Omental fat pad (tissue), 4 donors: ENCODE data around the gene IRX3. TPM values are rescaled to one million over a fixed set of nuclear protein-coding genes. Genes with fewer than 3 reads are reported as not detected.

Source experiments
- ATAC-seq: fragments of 150-250 bp; one replicate; pipeline ENCODE4 v1.9.1; 2016; ENCODE audit warnings: mild to moderate bottlenecking, moderate library complexity; ENCODE audit not compliant: low FRiP score
- DNase-seq: peaks from one replicate; pipeline ENCODE4 v3.0.0-alpha.2; 2019; ENCODE audit warnings: low spot score
- total RNA-seq, 4 donors: library from RNA; depleted of rRNA; stranded (reverse); fragments of >200 nt; gene quantifications; one replicate each; pipeline ENCODE4 v1.1.0, GENCODE V29; 2016
- TF ChIP-seq, protein P1 (sequence below), 3 donors: fragments of 450-650 bp; IDR thresholded peaks; one replicate each; pipeline ENCODE4 v1.5.1; 2016 to 2017; ENCODE audit warnings: antibody characterized with exemption in 3 of 3, mild to moderate bottlenecking in 3 of 3, moderate library complexity in 2 of 3

The IRX3 gene
- total RNA-seq, 4 donors from 2014 or later: 0.37 to 8.2 (median 0.68) TPM

DNA sequence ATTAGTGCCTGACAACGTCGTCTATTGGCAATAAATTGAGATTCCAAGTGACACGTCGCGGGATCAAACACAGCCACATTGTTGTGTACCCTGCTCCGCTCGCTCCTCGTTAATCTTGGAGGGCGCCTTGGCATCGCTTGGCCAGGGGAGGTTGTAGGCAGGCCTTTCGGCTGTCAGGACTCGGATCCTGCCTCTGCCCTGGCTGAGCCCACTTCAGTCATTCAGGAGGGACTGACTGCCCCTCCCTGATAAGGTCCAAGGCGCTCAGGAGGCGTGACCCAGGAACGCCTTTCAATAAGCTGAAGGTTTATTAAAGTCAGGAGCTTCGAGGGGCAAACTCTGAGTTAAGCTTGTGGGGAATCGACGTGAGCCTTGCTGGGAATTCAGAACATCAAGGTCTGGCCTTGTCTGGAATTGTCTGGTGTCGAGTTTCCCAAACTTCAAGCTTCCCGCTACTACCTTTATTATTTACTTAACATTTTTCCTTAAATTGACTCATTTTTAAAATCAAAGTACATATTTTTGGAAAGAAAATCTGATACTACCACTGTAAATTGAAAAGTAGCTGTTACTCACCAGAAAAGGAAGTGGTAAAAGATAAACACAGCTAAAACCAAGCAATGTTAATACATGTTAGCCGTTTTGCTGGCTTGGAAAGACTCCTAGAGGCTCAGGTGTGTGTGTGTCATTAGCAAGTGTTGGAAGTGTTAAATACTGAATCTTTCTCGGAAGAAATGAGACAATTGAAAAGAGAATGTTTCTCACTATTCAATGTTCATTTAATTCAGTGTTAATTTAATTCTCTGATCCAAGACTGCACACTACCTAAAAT is 5.3 kb upstream of the IRX3 start:
- DNase-seq (no peak), ATAC-seq (no peak)
- TF ChIP-seq, protein P1, sequence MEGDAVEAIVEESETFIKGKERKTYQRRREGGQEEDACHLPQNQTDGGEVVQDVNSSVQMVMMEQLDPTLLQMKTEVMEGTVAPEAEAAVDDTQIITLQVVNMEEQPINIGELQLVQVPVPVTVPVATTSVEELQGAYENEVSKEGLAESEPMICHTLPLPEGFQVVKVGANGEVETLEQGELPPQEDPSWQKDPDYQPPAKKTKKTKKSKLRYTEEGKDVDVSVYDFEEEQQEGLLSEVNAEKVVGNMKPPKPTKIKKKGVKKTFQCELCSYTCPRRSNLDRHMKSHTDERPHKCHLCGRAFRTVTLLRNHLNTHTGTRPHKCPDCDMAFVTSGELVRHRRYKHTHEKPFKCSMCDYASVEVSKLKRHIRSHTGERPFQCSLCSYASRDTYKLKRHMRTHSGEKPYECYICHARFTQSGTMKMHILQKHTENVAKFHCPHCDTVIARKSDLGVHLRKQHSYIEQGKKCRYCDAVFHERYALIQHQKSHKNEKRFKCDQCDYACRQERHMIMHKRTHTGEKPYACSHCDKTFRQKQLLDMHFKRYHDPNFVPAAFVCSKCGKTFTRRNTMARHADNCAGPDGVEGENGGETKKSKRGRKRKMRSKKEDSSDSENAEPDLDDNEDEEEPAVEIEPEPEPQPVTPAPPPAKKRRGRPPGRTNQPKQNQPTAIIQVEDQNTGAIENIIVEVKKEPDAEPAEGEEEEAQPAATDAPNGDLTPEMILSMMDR (IDR thresholded peaks at IDR 0.05): no peak

DNA sequence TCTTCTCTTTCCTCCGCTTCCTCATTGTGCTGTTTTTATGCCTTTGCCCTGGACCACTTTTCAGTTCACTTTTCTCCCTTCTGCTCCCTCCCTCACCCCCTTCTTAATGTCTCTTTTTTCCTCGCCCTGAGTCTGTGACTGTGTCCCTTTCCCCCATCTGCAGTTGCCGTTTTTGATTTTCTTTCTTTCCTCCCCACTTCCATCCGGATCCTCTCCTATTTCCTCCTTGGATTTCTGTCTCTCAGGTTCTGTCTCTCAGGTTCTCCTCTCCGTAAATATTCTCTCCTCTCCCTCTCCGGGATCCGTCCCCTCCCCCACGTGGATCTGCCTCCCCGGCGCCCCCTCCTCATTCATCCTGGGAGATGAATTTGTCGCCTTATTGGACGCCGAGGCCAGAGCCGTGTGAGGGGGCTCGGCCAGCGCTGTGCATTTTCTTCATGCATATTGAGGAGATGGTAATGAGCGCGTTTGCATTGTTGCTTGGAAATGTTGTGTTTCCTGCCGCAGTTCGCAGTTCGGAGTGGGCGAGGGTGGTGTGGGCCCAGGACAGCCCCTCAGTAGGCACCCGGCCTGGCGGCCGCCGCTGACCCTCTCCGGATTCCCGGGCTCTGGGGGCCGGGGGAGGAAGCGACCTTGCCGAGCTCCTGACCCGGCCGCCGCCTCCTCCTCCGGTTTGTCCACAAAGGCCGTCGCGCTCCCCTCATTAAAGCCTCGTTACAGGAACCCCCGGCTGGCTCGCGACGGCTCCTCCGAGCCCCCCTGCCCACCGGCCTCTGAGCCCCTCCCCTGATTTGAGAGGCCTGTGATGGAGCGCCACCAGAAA is 4.5 kb upstream of the IRX3 start:
- ATAC-seq (no peak), DNase-seq (no peak)
- TF ChIP-seq, protein P1 (IDR thresholded peaks at IDR 0.05): no peak

DNA sequence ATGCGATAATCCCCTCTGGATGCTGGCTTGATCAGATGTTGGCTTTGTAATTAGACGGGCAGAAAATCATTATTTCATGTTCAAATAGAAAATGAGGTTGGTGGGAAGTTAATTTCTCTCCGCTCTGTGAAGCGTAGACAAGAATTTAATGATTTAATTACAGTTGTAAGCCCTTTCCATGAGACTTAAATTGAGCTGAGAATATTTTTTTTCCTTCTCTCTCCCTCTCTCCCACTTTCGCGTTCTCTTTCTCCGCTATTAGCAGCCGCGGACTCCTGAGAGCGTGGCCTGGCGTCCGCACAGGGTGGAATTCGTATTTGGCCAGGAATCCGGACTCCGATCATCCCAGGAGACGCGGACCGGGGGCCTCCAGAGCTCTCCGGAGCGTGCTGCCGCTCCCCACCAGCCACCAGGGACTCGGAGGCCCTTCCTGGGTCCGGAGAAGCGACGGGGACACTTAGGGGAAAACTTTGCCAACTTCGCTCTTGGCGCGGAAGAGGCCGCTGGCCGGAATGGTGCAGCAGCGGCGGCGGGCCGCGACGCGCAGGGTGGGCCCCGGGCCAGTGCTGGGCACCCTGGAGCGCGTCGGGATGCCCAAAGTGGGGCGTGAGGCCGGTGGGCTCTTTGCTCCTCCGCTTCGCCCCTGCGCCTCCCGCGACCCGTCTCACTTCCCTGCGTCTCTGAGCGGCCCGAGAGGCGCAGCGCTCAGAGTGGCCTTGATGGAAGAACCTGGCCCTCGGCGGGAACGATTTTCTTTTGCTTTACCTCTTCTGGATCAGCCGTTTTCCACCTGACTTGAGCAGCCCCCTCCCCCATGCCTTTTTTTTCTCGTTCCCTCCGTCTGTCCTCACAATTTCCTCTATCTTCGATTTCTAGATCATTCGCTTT is 3.6 kb upstream of the IRX3 start:
- no peak for DNase-seq
- TF ChIP-seq, protein P1 (IDR thresholded peaks at IDR 0.05): no peak
- no peak for ATAC-seq

- TF ChIP-seq, protein P1 (IDR thresholded peaks at IDR 0.05): no peak
- DNase-seq (no peak), ATAC-seq (no peak)
Observed at GRCh38 chr16:54289242-54289944, 2.8 kb upstream of the IRX3 start.

GRCh38 chr16:54288835-54289241 is 2.3 kb upstream of the IRX3 start:
- no peak for DNase-seq
- TF ChIP-seq, protein P1 (IDR thresholded peaks at IDR 0.05): no peak
- no peak for ATAC-seq
